ENCODE data around the gene PSORS1C2.

- TF ChIP-seq FOXP1 (CRISPR knock-in tag; IDR thresholded peaks at IDR 0.05; ENCODE audit: borderline replicate concordance) (no peak), MXD4 (CRISPR knock-in tag; IDR thresholded peaks at IDR 0.05; ENCODE audit: borderline replicate concordance) (no peak), FOXJ3 (CRISPR knock-in tag; IDR thresholded peaks at IDR 0.05; ENCODE audit: borderline replicate concordance) (no peak), CTCF (IDR thresholded peaks at IDR 0.05) (no peak)
- TF ChIP-seq, protein P1, sequence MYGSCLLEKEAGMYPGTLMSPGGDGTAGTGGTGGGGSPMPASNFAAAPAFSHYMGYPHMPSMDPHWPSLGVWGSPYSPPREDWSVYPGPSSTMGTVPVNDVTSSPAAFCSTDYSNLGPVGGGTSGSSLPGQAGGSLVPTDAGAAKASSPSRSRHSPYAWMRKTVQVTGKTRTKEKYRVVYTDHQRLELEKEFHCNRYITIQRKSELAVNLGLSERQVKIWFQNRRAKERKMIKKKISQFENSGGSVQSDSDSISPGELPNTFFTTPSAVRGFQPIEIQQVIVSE (CRISPR knock-in tag; IDR thresholded peaks at IDR 0.05; ENCODE audit: borderline replicate concordance), result no peak
- TF ChIP-seq, protein P2, sequence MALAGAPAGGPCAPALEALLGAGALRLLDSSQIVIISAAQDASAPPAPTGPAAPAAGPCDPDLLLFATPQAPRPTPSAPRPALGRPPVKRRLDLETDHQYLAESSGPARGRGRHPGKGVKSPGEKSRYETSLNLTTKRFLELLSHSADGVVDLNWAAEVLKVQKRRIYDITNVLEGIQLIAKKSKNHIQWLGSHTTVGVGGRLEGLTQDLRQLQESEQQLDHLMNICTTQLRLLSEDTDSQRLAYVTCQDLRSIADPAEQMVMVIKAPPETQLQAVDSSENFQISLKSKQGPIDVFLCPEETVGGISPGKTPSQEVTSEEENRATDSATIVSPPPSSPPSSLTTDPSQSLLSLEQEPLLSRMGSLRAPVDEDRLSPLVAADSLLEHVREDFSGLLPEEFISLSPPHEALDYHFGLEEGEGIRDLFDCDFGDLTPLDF (CRISPR knock-in tag; IDR thresholded peaks at IDR 0.05), result no peak
Observed at GRCh38 chr6:31121131-31121790, 17.6 kb downstream of the PSORS1C2 start.

All from WTC11 (cell line).